Measurements from ENCODE around the gene ERP27.

Gene ERP27

DNA sequence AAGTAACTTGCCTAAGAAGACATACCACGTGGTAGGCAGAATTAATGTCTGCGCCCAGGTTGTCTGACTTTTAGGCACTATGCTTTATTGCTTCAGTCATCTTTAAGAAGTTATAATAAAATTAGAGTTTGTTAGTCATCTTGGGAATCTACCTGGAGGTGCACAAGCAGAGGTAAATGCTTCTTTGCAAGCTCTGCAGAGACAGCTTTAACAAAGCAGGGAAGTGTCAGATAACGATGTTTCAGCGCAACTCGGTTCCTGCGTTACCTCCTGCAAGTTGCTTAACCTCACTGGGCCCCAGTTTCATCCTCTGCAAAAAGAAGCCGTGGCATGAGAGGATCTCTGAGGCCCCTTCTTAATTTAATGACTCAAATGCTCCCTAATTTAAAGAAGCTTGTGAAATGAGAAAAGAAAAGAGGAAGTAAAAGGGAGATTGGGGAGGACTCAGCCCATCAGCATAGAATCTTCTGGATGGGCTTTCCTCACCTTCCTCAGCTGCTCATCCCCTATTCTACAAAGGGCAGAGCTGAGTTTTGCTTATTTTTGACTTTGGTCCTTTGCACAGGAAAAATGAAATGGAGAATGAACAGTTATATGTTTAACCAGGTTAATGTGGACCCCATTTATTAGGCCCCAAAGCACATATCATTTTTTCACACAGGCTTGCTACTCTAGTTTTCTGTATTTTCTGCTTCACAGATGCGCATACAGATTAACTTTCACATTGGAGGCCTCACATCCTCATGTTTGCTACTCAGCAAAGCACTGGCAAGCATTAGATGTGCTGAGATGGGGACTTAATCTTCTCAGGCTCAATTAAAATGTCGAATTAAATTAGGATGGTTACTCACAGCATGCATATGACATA lies 17.9 kb upstream of the ERP27 start:
- in situ Hi-C loops (cut with HindIII; ENCODE audit: low pct_ligation_motif_present, low sequenced_read_pairs): no loop called here
- DNase-seq: no peak
- Histone ChIP-seq H3K27me3 (replicated peaks) (no peaks in the 10 kb centered on the region), H3K4me3 (ENCODE audit: low read depth, low read length) (no peak overlapping the region), H3K36me3 (replicated peaks) (no peaks in the 10 kb centered on the region), H3K27ac (no peak overlapping the region)
- TF ChIP-seq, protein P1, sequence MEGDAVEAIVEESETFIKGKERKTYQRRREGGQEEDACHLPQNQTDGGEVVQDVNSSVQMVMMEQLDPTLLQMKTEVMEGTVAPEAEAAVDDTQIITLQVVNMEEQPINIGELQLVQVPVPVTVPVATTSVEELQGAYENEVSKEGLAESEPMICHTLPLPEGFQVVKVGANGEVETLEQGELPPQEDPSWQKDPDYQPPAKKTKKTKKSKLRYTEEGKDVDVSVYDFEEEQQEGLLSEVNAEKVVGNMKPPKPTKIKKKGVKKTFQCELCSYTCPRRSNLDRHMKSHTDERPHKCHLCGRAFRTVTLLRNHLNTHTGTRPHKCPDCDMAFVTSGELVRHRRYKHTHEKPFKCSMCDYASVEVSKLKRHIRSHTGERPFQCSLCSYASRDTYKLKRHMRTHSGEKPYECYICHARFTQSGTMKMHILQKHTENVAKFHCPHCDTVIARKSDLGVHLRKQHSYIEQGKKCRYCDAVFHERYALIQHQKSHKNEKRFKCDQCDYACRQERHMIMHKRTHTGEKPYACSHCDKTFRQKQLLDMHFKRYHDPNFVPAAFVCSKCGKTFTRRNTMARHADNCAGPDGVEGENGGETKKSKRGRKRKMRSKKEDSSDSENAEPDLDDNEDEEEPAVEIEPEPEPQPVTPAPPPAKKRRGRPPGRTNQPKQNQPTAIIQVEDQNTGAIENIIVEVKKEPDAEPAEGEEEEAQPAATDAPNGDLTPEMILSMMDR (IDR thresholded peaks at IDR 0.05; ENCODE audit: low read depth, low read length, missing control alignments): no peak

GRCh38 chr12:14954269-14954668 lies 15.9 kb upstream of the ERP27 start:
- in situ Hi-C loops (cut with HindIII; ENCODE audit: low pct_ligation_motif_present, low sequenced_read_pairs): no loop called here
- H3K4me3 ChIP-seq (ENCODE audit: low read depth, low read length): no peak overlapping the region
- H3K27me3 ChIP-seq (replicated peaks): no peaks in the 10 kb centered on the region
- TF ChIP-seq, protein P1 (IDR thresholded peaks at IDR 0.05; ENCODE audit: low read depth, low read length, missing control alignments): no peak
- no peak for DNase-seq
- H3K36me3 ChIP-seq (replicated peaks): no peaks in the 10 kb centered on the region
- no peak overlapping the region for H3K27ac ChIP-seq

DNA sequence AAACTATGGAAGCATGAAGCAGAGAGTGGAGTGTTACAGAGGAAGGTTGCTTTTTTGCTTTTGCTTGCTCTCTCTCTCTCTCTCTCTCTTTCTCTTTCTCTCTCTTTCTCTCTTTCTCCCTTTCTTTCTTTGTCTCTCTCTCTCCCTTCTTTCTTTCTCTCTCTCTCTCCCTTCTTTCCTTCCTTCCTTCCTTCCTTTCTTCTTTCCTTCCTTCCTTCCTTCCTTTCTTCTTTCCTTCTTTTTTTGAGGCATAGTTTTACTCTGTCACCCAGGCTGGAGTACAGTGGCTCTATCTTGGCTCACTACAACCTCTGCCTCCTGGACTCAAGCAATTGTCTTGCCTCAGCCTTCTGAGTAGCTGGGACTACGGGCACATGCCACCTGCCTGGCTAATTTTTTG lies 15.4 kb upstream of the ERP27 start:
- TF ChIP-seq, protein P1 (IDR thresholded peaks at IDR 0.05; ENCODE audit: low read depth, low read length, missing control alignments): no peak
- no peaks in the 10 kb centered on the region for H3K36me3 ChIP-seq (replicated peaks)
- no peaks in the 10 kb centered on the region for H3K27me3 ChIP-seq (replicated peaks)
- H3K27ac ChIP-seq: peak overlapping the region; percentile 96
- H3K4me3 ChIP-seq (ENCODE audit: low read depth, low read length): no peak overlapping the region
- in situ Hi-C loops (cut with HindIII; ENCODE audit: low pct_ligation_motif_present, low sequenced_read_pairs): no loop called here
- DNase-seq: no peak

- peak; percentile 97 for DNase-seq
Measured at GRCh38 chr12:14952299-14952921, 14.1 kb upstream of the ERP27 start.

DNA sequence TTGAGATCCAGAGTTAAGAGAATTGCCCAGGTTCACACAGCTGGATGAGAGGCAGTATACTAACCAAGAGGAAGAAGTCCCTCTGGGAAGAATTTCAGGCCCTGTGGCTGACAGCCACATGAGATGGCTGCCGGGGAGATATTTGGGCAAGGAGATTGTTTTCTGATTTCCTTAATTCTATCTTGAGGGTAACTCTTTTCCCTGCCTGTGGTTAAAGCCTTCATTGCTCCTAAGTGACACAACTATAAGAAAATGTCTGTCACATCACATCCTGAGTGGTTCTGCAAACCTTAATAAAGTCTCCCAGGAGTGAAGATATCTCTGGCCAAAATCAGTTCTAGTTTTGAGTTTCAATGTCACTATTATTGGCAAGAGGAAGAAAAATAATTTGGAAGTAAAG lies 13.5 kb upstream of the ERP27 start:
- TF ChIP-seq, protein P1 (IDR thresholded peaks at IDR 0.05; ENCODE audit: low read depth, low read length, missing control alignments): no peak
- Histone ChIP-seq H3K27me3 (replicated peaks) (no peaks in the 10 kb centered on the region), H3K27ac (peak overlapping the region; percentile 96), H3K36me3 (replicated peaks) (peaks cover 4% of the 10 kb centered on the region), H3K4me3 (ENCODE audit: low read depth, low read length) (no peak overlapping the region)
- DNase-seq: no peak
- in situ Hi-C loops (cut with HindIII; ENCODE audit: low pct_ligation_motif_present, low sequenced_read_pairs): no loop called here

More at GRCh38 chr12:14952299-14952921, 14.1 kb upstream of the ERP27 start:
- in situ Hi-C loops (cut with HindIII; ENCODE audit: low pct_ligation_motif_present, low sequenced_read_pairs): no loop called here
- Histone ChIP-seq H3K27ac (peak overlapping the region; percentile 96), H3K4me3 (ENCODE audit: low read depth, low read length) (no peak overlapping the region), H3K36me3 (replicated peaks) (peaks cover 3% of the 10 kb centered on the region), H3K27me3 (replicated peaks) (no peaks in the 10 kb centered on the region)
- TF ChIP-seq, protein P1 (IDR thresholded peaks at IDR 0.05; ENCODE audit: low read depth, low read length, missing control alignments): no peak

Measured in brain microvascular endothelial cell (primary cell).